ENCODE data around the gene TAF1A. TPM values are rescaled to one million over a fixed set of nuclear protein-coding genes. Genes with fewer than 3 reads are reported as not detected.
A peak's percentile ranks its signal among the peaks of the same experiment; 100 is the strongest.

TAF1A gene
- total RNA-seq, 1 donor from 2014 or later: 2.0 TPM

DNA sequence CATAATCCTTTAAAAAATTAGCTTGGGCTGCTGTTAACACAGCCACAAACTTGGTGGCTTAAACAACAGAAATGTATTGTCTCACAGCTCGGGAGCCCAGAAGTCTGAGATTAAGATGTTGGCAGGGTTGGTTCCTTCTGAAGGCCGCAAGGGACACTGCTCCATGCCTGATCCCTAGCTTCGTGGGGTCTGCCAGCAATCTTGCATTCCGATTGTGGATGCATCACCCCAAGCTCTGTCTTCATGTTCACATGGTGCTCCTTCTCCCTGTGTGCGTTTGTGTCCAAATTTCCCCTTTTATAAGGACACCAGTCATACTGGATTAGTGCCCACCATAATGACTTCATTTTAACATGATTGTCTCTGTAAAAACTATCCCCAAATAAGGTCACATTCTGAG is 36.9 kb downstream of the TAF1A start:
- no peak overlapping the region for H3K27ac ChIP-seq
- intact Hi-C loops (cut with DNase I): no loop called here
- no peaks in the 10 kb centered on the region for H3K9me3 ChIP-seq
- no peak overlapping the region for H3K4me3 ChIP-seq
- no peaks in the 10 kb centered on the region for H3K4me1 ChIP-seq
- TF ChIP-seq CTCF (IDR thresholded peaks at IDR 0.05): no peak
- no peak for TF ChIP-seq POLR2AphosphoS5 (IDR thresholded peaks at IDR 0.05; ENCODE audit: insufficient read depth in 1 of 2, low read depth in 1 of 2)
- no peak for TF ChIP-seq POLR2A (IDR thresholded peaks at IDR 0.05)
- no peak for DNase-seq (ENCODE audit: extremely low spot score in 2 of 2)
- peaks cover 0 to 10% of the 10 kb centered on the region in 2 donors for H3K36me3 ChIP-seq
- H3K27me3 ChIP-seq: no peaks in the 10 kb centered on the region

DNA sequence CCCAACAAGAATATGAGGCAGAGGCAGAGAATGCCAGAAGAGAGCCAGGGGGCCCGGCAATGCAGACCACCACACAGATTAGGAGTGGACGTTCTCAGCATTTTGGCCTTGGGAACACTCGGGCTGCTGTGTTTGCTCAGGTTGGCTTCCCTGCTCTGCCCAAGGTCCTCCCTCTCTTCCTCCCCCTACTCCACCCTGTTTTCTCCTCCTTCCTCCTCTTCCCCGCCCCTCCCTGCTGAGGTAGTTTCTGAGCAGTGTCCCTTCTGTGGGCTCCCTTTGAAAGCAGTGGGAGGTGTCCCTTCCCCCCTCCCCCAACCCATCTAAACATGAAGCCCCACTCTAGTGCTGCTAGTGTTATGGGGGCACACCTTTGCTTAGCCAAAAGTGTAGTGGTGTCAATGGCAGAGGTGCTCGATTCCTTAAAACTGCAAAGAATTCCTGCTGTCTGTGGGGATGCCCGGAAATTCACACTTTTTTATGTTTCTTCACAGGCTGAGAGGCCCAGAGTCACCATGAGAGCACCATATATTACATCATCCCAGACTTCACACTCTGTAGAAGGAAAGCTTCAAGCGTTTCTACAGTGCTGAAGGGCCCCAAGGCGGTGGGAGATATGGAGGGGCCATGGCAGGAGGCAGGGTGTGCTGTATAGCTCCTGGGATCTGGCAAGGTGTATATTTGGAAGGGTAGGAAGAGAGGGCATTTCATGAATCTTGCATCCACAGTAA is 41.6 kb downstream of the TAF1A start, which contains the start of gene HHIPL2:
Gene HHIPL2 (minus strand): TSS at position 161 of the 728 bp plus-strand sequence. CDS start 60 bp downstream, at position 101.
- TF ChIP-seq CTCF (IDR thresholded peaks at IDR 0.05) (no peak), POLR2AphosphoS5 (IDR thresholded peaks at IDR 0.05; ENCODE audit: insufficient read depth in 1 of 2, low read depth in 1 of 2) (no peak), POLR2A (IDR thresholded peaks at IDR 0.05) (no peak)
- Histone ChIP-seq H3K4me1 (peaks cover 5% of the 10 kb centered on the region), H3K36me3 (no peaks in the 10 kb centered on the region), H3K4me3 (no peak within 1 kb of the TSS), H3K27ac (peak within 1 kb of the TSS; percentile 50), H3K27me3 (no peaks in the 10 kb centered on the region), H3K9me3 (no peaks in the 10 kb centered on the region)
- intact Hi-C loops (cut with DNase I): no loop called here
- no peak for DNase-seq (ENCODE audit: extremely low spot score in 2 of 2)

- H3K9me3 ChIP-seq: no peaks in the 10 kb centered on the region
- no peaks in the 10 kb centered on the region for H3K36me3 ChIP-seq
- TF ChIP-seq POLR2A (IDR thresholded peaks at IDR 0.05): no peak
- no peak for TF ChIP-seq CTCF (IDR thresholded peaks at IDR 0.05)
- no peak for TF ChIP-seq POLR2AphosphoS5 (IDR thresholded peaks at IDR 0.05; ENCODE audit: insufficient read depth in 1 of 2, low read depth in 1 of 2)
- peak overlapping the region; percentile 50 for H3K27ac ChIP-seq
- no peak for DNase-seq (ENCODE audit: extremely low spot score in 2 of 2)
- no peak overlapping the region for H3K4me3 ChIP-seq
- H3K27me3 ChIP-seq: no peaks in the 10 kb centered on the region
- intact Hi-C loops (cut with DNase I): no loop called here
- H3K4me1 ChIP-seq: peaks cover 5% of the 10 kb centered on the region
Observed at GRCh38 chr1:222547260-222547614, 42.5 kb downstream of the TAF1A start.

- no peak for TF ChIP-seq POLR2AphosphoS5 (IDR thresholded peaks at IDR 0.05; ENCODE audit: insufficient read depth in 1 of 2, low read depth in 1 of 2)
- Histone ChIP-seq H3K4me1 (peaks cover 5% of the 10 kb centered on the region), H3K4me3 (no peak overlapping the region), H3K36me3 (no peaks in the 10 kb centered on the region), H3K27ac (peak overlapping the region; percentile 50), H3K27me3 (no peaks in the 10 kb centered on the region), H3K9me3 (no peaks in the 10 kb centered on the region)
- no peak for DNase-seq (ENCODE audit: extremely low spot score in 2 of 2)
- intact Hi-C loops (cut with DNase I): no loop called here
Observed at GRCh38 chr1:222546548-222547259, 43.0 kb downstream of the TAF1A start.

DNA sequence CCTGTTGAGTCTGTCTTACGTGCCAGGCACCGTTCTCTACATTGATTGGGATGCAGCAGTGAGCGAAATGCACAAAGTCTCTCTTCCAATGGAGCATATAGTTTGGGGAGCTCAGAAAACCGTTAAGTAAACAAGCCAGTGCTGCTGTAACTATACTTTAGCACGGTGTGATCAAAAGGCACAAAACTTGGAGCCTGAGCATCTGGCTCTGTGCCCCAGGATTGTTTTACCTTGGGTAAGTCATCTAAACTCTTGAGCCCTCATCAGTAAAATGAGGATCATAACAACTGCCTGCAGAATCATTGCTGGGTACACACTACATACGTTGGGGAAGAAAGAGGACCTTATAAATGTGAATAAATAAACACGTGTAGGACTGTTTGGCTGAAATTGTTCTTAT is 43.6 kb downstream of the TAF1A start:
- Histone ChIP-seq H3K9me3 (no peaks in the 10 kb centered on the region), H3K27me3 (no peaks in the 10 kb centered on the region), H3K27ac (no peak overlapping the region), H3K36me3 (no peaks in the 10 kb centered on the region), H3K4me3 (no peak overlapping the region), H3K4me1 (peaks cover 5% of the 10 kb centered on the region)
- intact Hi-C loops (cut with DNase I): no loop called here
- DNase-seq (ENCODE audit: extremely low spot score in 2 of 2): no peak
- no peak for TF ChIP-seq POLR2A (IDR thresholded peaks at IDR 0.05)
- TF ChIP-seq CTCF (IDR thresholded peaks at IDR 0.05): no peak
- TF ChIP-seq POLR2AphosphoS5 (IDR thresholded peaks at IDR 0.05; ENCODE audit: insufficient read depth in 1 of 2, low read depth in 1 of 2): no peak

Measured in vagina (tissue), 2 donors.